Measurements from ENCODE around the gene NUDT13. TPM values are rescaled to one million over a fixed set of nuclear protein-coding genes. Genes with fewer than 3 reads are reported as not detected.

The NUDT13 gene
- total and polyA plus RNA-seq, 9 of the 15 experiments (the other 6 are each of a cell fraction or from before 2014, with no cell fraction given) = 4.7 to 11.1 (median 5.6) TPM

DNA sequence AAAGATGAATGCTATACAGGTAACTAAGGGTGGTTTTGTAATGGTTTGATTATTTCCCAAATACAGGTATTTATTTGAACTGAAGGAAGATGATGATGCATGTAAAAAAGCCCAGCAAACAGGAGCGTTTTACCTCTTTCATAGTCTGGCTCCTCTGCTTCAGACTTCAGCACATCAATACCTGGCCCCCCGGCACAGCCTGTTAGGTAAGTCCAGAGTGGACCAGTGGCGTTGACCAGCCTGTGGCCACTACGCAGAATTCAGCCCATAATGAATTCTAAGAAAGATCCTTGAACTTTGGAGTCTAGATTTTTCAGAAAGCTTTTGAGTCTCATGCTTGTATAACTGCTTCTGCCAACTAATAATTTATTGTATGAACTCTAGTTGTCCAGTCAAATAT, 9.7 kb downstream of the NUDT13 start:
- in situ Hi-C loops (cut with MboI) = no loop called here
- peaks cover 0 to 7% of the 10 kb centered on the region in 2 experiments; a peak in 2 of 5 replicates for H3K4me1 ChIP-seq (replicated peaks in 1 of 2; ENCODE audit: control insufficient read depth in 2 of 2, insufficient read depth in 2 of 2, low read length in 2 of 2)
- no TSS peak for BruUV-seq (replicated peaks)

More for the DNA sequence above, 9.7 kb downstream of the NUDT13 start:
- no peak overlapping the region for H3K4me3 ChIP-seq
- TF ChIP-seq, protein P1, sequence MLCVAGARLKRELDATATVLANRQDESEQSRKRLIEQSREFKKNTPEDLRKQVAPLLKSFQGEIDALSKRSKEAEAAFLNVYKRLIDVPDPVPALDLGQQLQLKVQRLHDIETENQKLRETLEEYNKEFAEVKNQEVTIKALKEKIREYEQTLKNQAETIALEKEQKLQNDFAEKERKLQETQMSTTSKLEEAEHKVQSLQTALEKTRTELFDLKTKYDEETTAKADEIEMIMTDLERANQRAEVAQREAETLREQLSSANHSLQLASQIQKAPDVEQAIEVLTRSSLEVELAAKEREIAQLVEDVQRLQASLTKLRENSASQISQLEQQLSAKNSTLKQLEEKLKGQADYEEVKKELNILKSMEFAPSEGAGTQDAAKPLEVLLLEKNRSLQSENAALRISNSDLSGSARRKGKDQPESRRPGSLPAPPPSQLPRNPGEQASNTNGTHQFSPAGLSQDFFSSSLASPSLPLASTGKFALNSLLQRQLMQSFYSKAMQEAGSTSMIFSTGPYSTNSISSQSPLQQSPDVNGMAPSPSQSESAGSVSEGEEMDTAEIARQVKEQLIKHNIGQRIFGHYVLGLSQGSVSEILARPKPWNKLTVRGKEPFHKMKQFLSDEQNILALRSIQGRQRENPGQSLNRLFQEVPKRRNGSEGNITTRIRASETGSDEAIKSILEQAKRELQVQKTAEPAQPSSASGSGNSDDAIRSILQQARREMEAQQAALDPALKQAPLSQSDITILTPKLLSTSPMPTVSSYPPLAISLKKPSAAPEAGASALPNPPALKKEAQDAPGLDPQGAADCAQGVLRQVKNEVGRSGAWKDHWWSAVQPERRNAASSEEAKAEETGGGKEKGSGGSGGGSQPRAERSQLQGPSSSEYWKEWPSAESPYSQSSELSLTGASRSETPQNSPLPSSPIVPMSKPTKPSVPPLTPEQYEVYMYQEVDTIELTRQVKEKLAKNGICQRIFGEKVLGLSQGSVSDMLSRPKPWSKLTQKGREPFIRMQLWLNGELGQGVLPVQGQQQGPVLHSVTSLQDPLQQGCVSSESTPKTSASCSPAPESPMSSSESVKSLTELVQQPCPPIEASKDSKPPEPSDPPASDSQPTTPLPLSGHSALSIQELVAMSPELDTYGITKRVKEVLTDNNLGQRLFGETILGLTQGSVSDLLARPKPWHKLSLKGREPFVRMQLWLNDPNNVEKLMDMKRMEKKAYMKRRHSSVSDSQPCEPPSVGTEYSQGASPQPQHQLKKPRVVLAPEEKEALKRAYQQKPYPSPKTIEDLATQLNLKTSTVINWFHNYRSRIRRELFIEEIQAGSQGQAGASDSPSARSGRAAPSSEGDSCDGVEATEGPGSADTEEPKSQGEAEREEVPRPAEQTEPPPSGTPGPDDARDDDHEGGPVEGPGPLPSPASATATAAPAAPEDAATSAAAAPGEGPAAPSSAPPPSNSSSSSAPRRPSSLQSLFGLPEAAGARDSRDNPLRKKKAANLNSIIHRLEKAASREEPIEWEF (CRISPR knock-in tag; IDR thresholded peaks at IDR 0.05) = no peak
- no peak for TF ChIP-seq OTX1 (CRISPR knock-in tag; IDR thresholded peaks at IDR 0.05)
- TF ChIP-seq ZNF696 (CRISPR knock-in tag; conservative IDR thresholded peaks at IDR 0.05) = no peak
- TF ChIP-seq, protein P2, sequence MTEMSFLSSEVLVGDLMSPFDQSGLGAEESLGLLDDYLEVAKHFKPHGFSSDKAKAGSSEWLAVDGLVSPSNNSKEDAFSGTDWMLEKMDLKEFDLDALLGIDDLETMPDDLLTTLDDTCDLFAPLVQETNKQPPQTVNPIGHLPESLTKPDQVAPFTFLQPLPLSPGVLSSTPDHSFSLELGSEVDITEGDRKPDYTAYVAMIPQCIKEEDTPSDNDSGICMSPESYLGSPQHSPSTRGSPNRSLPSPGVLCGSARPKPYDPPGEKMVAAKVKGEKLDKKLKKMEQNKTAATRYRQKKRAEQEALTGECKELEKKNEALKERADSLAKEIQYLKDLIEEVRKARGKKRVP (CRISPR knock-in tag; IDR thresholded peaks at IDR 0.05) = no peak
- H3K9ac ChIP-seq (ENCODE audit: insufficient read depth in 1 of 2, low read depth in 2 of 2, low read length in 2 of 2) = no peak overlapping the region
- H3K27ac ChIP-seq (ENCODE audit: extremely low read depth, low read depth, low read length) = no peak overlapping the region
- WGBS (ENCODE audit: insufficient coverage, low coverage, missing lambda C conversion rate) = 75% methylated on average over 4 of the region's 4 CpGs
- no peak overlapping the region for H3K4me2 ChIP-seq (ENCODE audit: insufficient read depth, low read length)
- ChIA-PET POLR2A (interaction anchor here (1.1 kb wide), 2 partner anchors 15 kb away, joined by 3 read pairs; no protein-coding TSS in a partner anchor), CTCF (ENCODE audit: low intra/inter-chr PET ratio) (no interaction called here)
- peaks cover 39% of the 10 kb centered on the region for H3K36me3 ChIP-seq (ENCODE audit: control insufficient read depth, insufficient read depth, low read length)
- ATAC-seq (no peak), FAIRE-seq (no peak), DNase-seq (ENCODE audit: extremely low read depth in 1 of 4, low spot score in 3 of 4) (no peak)
- H3K27me3 ChIP-seq (ENCODE audit: control insufficient read depth in 2 of 2, insufficient read depth in 2 of 2, low read length in 2 of 2) = no peaks in the 10 kb centered on the region
- no peaks in the 10 kb centered on the region for H3K79me2 ChIP-seq (ENCODE audit: control insufficient read depth, insufficient read depth, low read length)
- intact Hi-C loops (cut with micrococcal nuclease) = no loop called here
- H3K9me3 ChIP-seq (replicated peaks; ENCODE audit: control insufficient read depth, insufficient read depth, low read depth, low read length) = no peaks in the 10 kb centered on the region
- H3K9me1 ChIP-seq (ENCODE audit: control insufficient read depth, insufficient read depth, low read length) = no peaks in the 10 kb centered on the region
- H2AFZ ChIP-seq (ENCODE audit: low read depth, low read length) = no peak overlapping the region
- H4K20me1 ChIP-seq (replicated peaks; ENCODE audit: control insufficient read depth, insufficient read depth, low read length) = no peaks in the 10 kb centered on the region

Measured in K562 (cell line).